NCI-H2081 treated with DMSO at 0.1 percent for 48 hours (cell line): ENCODE measurements around the gene ZYG11A.

ENCODE experiments used
- DNase-seq: peaks from one replicate; lab custom pipeline; 2025; lab: John Stamatoyannopoulos, UW

Gene ZYG11A

GRCh38 chr1:52918201-52918600 is 75.6 kb downstream of the ZYG11A start:
- no peak for DNase-seq

DNA sequence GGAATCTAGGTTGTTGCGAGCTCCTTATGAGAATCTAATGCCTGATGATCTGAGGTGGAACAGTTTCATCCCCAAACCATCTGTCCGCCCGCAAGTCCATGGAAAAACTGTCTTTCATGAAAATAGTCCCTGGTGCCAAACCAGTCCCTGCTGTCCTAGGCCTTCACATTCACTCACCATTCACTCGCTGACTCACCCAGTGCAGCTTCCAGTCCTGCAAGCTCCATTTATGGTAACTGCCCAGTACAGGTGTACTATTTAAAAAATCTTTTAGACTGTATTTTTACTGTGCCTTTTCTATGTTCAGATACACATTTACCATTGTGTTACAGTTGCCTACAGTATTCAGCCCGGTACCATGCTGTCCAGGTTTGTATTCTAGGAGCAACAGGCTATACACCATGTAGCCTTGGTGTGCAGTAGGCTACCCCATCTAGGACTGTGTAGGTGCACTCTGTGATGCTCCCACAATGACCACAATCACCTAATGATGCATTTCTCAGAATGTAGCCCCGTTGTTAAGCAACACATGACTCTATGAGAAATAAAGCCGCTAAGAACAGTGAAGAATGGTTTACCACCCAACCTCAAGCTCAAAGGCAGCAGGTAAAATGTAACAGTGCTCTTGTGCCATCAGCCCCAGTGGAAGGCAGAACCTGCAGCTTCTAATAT is 76.6 kb downstream of the ZYG11A start:
- no peak for DNase-seq

- no peak for DNase-seq
Measured at GRCh38 chr1:52919723-52920483, 77.3 kb downstream of the ZYG11A start.

DNA sequence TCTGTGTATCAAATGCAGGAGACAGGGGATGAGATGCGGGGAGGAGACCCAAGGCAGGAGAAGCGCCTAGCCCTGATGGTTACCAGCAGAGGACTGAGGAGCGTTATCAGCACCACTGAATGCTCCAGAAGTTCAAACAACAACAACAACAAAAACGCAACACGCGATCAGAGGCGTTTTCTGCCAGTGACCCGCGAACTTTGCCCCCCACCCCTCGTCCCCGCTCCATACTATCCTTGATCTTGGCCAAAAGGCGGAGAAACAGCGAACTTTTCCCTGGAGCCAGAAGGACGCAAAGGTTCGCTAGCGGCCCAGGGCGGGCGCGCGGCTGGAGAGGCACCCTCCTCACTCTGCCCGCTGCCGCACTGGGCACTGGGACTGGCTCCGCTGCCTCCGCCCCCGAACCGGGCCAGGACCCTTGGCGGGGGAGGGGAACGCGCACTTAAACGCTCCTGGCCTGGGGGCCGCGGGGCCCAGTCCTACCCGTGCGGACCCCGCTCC is 78.3 kb downstream of the ZYG11A start:
- no peak for DNase-seq

DNA sequence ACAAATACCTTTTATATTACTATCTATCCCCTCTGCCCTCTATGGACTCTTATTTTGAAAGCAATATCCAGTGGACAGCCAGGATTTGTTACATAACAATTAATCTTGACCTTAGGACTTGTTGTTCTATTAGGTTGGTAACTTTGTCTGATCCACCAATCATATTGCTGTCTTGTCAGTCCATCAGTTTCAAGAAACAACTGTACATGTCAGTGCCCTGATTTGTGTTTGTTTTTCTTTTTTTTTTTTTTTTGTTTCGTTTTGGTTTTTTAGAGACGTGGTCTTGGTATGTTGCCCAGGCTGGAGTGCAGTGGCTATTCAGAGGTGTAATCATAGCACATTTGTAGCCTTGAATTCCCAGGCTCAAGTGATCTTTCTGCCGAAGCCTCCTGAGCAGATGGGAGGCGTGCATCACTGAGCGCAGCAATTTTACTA is 83.0 kb downstream of the ZYG11A start:
- no peak for DNase-seq

DNA sequence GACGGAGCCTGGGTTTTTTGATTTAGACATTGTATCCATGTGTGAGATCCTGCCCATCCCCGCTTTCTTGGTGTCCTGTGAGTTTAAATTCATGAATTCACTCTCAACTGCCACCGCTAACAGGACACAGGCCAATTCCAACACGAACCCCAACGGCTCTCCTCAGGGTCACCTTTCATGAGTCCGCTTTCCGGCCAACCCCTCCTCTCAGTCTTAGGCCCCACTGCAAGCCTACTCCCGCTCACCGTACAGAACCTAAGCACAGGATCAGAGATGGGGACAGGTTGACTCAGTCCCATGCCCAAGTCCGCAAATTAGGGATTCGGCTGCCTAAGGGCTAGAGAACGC is 84.3 kb downstream of the ZYG11A start:
- DNase-seq = no peak

- no peak for DNase-seq
Measured at GRCh38 chr1:52927212-52928014, 84.9 kb downstream of the ZYG11A start, which contains the start of gene SCP2. SCP2 (plus strand) TSS chr1:52927276; CDS start chr1:52927397, 121 bp downstream.

GRCh38 chr1:52928015-52928404 is 85.5 kb downstream of the ZYG11A start:
- no peak for DNase-seq

DNA sequence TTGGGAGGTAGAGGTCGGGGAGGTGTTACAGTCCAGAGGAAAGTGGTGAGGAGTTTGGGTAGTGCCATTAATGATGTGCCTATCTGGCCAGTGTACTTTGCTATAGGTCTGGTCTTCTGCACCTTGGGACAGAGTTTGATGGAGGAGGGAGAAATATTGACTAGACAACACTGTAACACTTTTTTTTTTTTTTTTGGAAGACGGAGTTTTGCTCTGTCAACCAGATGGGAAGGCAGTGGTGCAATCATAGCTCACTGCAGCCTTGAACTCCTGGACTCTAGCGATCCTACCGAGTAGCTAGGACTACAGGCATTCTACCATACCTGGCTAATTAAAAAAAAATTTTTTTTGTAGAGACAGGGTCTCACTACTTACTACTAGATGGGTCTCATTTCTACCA is 86.5 kb downstream of the ZYG11A start:
- no peak for DNase-seq

- no peak for DNase-seq
Measured at GRCh38 chr1:52937433-52938182, 95.0 kb downstream of the ZYG11A start.

GRCh38 chr1:52938183-52938451 is 95.6 kb downstream of the ZYG11A start:
- DNase-seq = no peak

DNA sequence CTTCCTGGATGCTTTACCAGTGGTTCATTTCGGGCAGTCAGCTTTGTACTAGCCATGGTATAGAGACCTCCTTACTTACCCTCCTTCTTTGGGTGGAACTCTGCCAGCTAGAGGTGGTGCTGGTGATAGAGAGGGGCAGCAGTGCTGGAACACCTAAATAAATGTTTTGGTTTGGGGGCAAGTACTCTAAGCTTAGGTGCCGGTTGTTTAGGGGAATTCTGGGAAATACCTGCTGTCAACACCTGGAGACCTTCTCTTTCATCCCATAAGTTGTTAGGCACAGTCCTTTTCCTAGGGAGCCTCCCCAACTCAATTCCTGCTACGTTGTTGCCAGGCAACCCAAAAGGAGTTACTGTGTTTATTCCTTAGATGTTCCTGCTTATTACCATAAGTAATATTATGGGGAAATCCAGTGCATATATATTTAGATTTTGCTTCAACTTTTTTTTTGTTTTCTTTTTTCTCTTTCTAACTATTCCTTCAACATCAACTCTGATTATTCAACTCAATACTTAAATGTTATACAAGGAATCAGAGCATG is 101.4 kb downstream of the ZYG11A start:
- no peak for DNase-seq

GRCh38 chr1:52944566-52944965 is 102.0 kb downstream of the ZYG11A start:
- no peak for DNase-seq
